HFFc6 (cell line): ENCODE data around the gene RIIAD1. TPM values are rescaled to one million over a fixed set of nuclear protein-coding genes. Genes with fewer than 3 reads are reported as not detected.
A peak's percentile ranks its signal among the peaks of the same experiment; 100 is the strongest.
"Not testable (repeated sequence)": the region's sequence is repeated elsewhere in the genome, so short reads cannot be mapped to it uniquely, and the experiment has no call there.

Source experiments
- DNase-seq: peaks from one replicate; pipeline ENCODE4 v3.0.0-alpha.2; 2018
- H3K27ac Mint-ChIP-seq: 2 replicates; pipeline ENCODE4 v1.8.0; 2020; ENCODE audit warnings: mild to moderate bottlenecking, mixed read lengths
- H3K27me3 Mint-ChIP-seq: 2 replicates; pipeline ENCODE4 v1.8.0; 2021; ENCODE audit warnings: mild to moderate bottlenecking, moderate library complexity, mixed read lengths; ENCODE audit not compliant: insufficient read depth
- H3K36me3 Mint-ChIP-seq: 2 replicates; pipeline ENCODE4 v1.8.0; 2021; ENCODE audit warnings: low read depth, mixed read lengths
- H3K4me1 Mint-ChIP-seq: 2 replicates; pipeline ENCODE4 v1.8.0; 2020; ENCODE audit warnings: low read depth, mixed read lengths
- H3K4me3 Mint-ChIP-seq: 2 replicates; pipeline ENCODE4 v1.8.0; 2020; ENCODE audit warnings: mild to moderate bottlenecking, moderate library complexity, mixed read lengths
- H3K9me3 Mint-ChIP-seq: 2 replicates; pipeline ENCODE4 v1.8.0; 2020; ENCODE audit warnings: mild to moderate bottlenecking, mixed read lengths
- total RNA-seq, 6 experiments: library from RNA; stranded (reverse); fragmentation: NEBNext Ultra II Directional; extraction: Animal tissue kit (Norgen Biotek cat#: 25700); gene quantifications; 2 replicates in 1 of 6; 3 replicates in 5 of 6; pipeline ENCODE4 v1.2.3, GENCODE V29; 2021
- TF ChIP-seq, protein P1 (sequence below): fragments of 200-600 bp; sonication (generic); IDR thresholded peaks from 2 replicates; pipeline ENCODE4 v1.5.0; 2021; ENCODE audit warnings: antibody characterized with exemption, mild to moderate bottlenecking

The RIIAD1 gene
- total RNA-seq, 6 experiments from 2014 or later = not detected

DNA sequence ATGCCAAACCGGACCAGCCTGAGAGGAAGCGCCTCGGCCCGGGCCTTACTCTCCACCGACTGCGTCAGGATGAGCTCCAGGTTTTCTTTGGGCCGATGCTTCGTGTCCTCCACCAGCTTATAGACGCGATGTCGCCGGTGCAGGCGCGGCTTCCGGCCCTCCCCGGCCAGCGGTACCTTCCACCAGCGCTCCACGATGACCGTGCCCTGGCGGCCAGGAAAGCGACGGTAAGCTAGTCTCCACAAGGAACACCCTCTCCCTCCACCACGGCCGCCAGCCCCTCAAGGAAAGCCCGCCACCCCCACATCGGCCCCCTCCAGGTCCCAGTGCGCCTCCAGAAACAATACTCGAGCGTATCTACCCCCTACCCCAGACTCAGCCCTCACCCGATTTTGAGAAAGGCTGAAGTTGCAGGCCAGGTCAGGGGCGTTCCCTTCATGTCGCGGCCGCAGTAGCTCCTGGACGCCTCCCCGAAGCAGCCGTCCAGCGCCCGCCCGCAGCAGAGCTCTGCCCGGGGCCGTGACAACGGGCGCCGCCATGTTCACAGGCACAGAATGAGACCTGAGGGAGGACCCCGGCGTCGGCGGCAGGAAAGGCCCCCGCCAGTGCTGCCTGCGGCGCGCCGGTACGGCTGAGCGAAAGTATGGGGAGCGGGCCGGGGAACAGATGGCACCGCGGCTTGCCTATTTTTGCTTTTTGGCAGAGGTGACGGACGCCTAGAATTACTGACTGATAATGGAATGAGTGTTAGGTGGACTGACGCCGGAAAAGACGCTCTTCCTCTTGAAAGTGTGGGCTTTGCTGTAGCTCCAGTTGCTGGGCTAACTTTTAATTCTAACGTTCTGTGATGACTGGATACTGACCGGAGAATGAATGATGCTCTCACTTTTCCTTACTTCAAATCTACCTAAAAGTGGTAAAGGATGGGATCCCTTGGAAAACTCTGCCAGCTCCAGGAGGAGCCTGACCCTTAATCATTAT is 41.9 kb downstream of the RIIAD1 start, which contains the start of gene MRPL9:
TSS of gene MRPL9 (minus strand) at position 556 of the 981 bp plus-strand sequence. CDS start at position 539, 17 bp downstream.
- TF ChIP-seq, protein P1, sequence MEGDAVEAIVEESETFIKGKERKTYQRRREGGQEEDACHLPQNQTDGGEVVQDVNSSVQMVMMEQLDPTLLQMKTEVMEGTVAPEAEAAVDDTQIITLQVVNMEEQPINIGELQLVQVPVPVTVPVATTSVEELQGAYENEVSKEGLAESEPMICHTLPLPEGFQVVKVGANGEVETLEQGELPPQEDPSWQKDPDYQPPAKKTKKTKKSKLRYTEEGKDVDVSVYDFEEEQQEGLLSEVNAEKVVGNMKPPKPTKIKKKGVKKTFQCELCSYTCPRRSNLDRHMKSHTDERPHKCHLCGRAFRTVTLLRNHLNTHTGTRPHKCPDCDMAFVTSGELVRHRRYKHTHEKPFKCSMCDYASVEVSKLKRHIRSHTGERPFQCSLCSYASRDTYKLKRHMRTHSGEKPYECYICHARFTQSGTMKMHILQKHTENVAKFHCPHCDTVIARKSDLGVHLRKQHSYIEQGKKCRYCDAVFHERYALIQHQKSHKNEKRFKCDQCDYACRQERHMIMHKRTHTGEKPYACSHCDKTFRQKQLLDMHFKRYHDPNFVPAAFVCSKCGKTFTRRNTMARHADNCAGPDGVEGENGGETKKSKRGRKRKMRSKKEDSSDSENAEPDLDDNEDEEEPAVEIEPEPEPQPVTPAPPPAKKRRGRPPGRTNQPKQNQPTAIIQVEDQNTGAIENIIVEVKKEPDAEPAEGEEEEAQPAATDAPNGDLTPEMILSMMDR = 0 out of 2 replicates have a peak, but pooled peaks have one; percentile 16

GRCh38 chr1:151763990-151764389 is 42.7 kb downstream of the RIIAD1 start:
- H3K36me3 Mint-ChIP-seq = peaks cover 23% of the 10 kb centered on the region
- no peaks in the 10 kb centered on the region for H3K9me3 Mint-ChIP-seq
- H3K27me3 Mint-ChIP-seq = 0 out of 2 replicates have a peak, but pooled peaks cover 2% of the 10 kb centered on the region
- peaks cover 45% of the 10 kb centered on the region for H3K4me1 Mint-ChIP-seq
- TF ChIP-seq, protein P1 = no peak
- peak overlapping the region; percentile 94 for H3K4me3 Mint-ChIP-seq
- no peak for DNase-seq
- H3K27ac Mint-ChIP-seq = peak overlapping the region; percentile 98

More for the DNA sequence above, 41.9 kb downstream of the RIIAD1 start, which contains the start of gene MRPL9:
- Mint-ChIP-seq H3K27ac (peak within 1 kb of the TSS; percentile 98), H3K9me3 (no peaks in the 10 kb centered on the region), H3K4me3 (peak within 1 kb of the TSS; percentile 94), H3K4me1 (peaks cover 45% of the 10 kb centered on the region), H3K27me3 (0 out of 2 replicates have a peak, but pooled peaks cover 2% of the 10 kb centered on the region), H3K36me3 (peaks cover 25% of the 10 kb centered on the region)
- peak; percentile 74 for DNase-seq

GRCh38 chr1:151768351-151769066 is 47.2 kb downstream of the RIIAD1 start:
- H3K9me3 Mint-ChIP-seq, H3K4me3 Mint-ChIP-seq, DNase-seq, H3K36me3 Mint-ChIP-seq, H3K27ac Mint-ChIP-seq: not testable (repeated sequence)
- Mint-ChIP-seq H3K4me1 (peaks cover 13% of the 10 kb centered on the region), H3K27me3 (peaks cover 10% of the 10 kb centered on the region; the same call in 1 of the 2 replicates)

DNA sequence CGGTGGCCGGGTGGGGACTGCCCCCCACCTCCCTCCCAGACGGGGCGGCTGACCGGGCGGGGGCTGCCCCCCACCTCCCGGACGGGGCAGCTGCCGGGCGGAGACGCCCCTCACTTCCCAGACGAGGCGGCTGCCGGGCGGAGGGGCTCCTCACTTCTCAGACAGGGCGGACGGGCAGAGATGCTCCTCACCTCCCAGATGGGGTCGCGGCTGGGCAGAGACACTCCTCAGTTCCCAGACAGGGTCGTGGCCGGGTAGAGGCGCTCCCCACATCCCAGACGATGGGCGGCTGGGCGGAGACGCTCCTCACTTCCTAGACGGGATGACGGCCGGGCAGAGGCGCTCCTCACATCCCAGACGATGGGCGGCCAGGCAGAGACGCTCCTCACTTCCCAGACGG is 47.9 kb downstream of the RIIAD1 start:
- H3K4me3 Mint-ChIP-seq, DNase-seq, H3K27ac Mint-ChIP-seq, H3K9me3 Mint-ChIP-seq, H3K36me3 Mint-ChIP-seq: not testable (repeated sequence)
- peaks cover 12% of the 10 kb centered on the region; the same call in 1 of the 2 replicates for H3K27me3 Mint-ChIP-seq
- H3K4me1 Mint-ChIP-seq = peaks cover 12% of the 10 kb centered on the region

- peaks cover 20% of the 10 kb centered on the region for H3K27me3 Mint-ChIP-seq
- TF ChIP-seq, protein P1 = no peak
- peaks cover 8% of the 10 kb centered on the region for H3K4me1 Mint-ChIP-seq
- H3K9me3 Mint-ChIP-seq = no peaks in the 10 kb centered on the region
- no peaks in the 10 kb centered on the region for H3K36me3 Mint-ChIP-seq
- peak; percentile 67 for DNase-seq
- no peak overlapping the region; the same call in 1 of the 2 replicates for H3K27ac Mint-ChIP-seq
- no peak overlapping the region for H3K4me3 Mint-ChIP-seq
Measured at GRCh38 chr1:151773702-151774101, 52.4 kb downstream of the RIIAD1 start.

GRCh38 chr1:151774256-151774922 is 53.1 kb downstream of the RIIAD1 start:
- H3K4me1 Mint-ChIP-seq = peaks cover 8% of the 10 kb centered on the region
- DNase-seq = no peak
- peaks cover 18% of the 10 kb centered on the region for H3K27me3 Mint-ChIP-seq
- no peak overlapping the region for H3K27ac Mint-ChIP-seq
- no peaks in the 10 kb centered on the region for H3K9me3 Mint-ChIP-seq
- no peaks in the 10 kb centered on the region for H3K36me3 Mint-ChIP-seq
- TF ChIP-seq, protein P1 = no peak
- no peak overlapping the region for H3K4me3 Mint-ChIP-seq
